ENCODE data around the gene RBM33.
A peak's percentile ranks its signal among the peaks of the same experiment; 100 is the strongest.

RBM33 gene

GRCh38 chr7:155603205-155603857, 41.1 kb upstream of the RBM33 start:
- H3F3A ChIP-seq (ENCODE audit: insufficient read depth, low read length) = no peaks in the 10 kb centered on the region
- H3K27me3 ChIP-seq (ENCODE audit: insufficient read depth, low read length) = peaks cover 15% of the 10 kb centered on the region
- no peak overlapping the region for H3K27ac ChIP-seq (ENCODE audit: low read depth, low read length, poor library complexity, severe bottlenecking)
- no peak overlapping the region for H3K9ac ChIP-seq (ENCODE audit: low read length)
- no peaks in the 10 kb centered on the region for H3K79me2 ChIP-seq (ENCODE audit: insufficient read depth, low read length)
- H4K20me1 ChIP-seq (ENCODE audit: insufficient read depth, low read length) = no peaks in the 10 kb centered on the region
- H3K36me3 ChIP-seq (ENCODE audit: insufficient read depth, low read length) = no peaks in the 10 kb centered on the region
- H3K4me3 ChIP-seq (ENCODE audit: low read depth, low read length, poor library complexity, severe bottlenecking) = no peak overlapping the region
- H2AFZ ChIP-seq (ENCODE audit: low read length) = no peak overlapping the region
- peaks cover 4% of the 10 kb centered on the region for H3K4me1 ChIP-seq (ENCODE audit: insufficient read depth, low read length, severe bottlenecking)
- H3K9me3 ChIP-seq (ENCODE audit: low read length) = no peaks in the 10 kb centered on the region
- TF ChIP-seq CTCF (IDR thresholded peaks at IDR 0.05; ENCODE audit: low read length) (no peak), EZH2 (IDR thresholded peaks at IDR 0.05; ENCODE audit: borderline replicate concordance, low read length) (no peak)
- no peaks in the 10 kb centered on the region for H3K9me2 ChIP-seq (ENCODE audit: low read depth, low read length)
- peak overlapping the region; percentile 25; the same call in 1 of the 2 replicates for H3K4me2 ChIP-seq (ENCODE audit: low read length)

GRCh38 chr7:155603858-155604503, 40.5 kb upstream of the RBM33 start:
- Histone ChIP-seq H3K9me3 (ENCODE audit: low read length) (no peaks in the 10 kb centered on the region), H3K9me2 (ENCODE audit: low read depth, low read length) (no peaks in the 10 kb centered on the region), H3K9ac (ENCODE audit: low read length) (no peak overlapping the region), H3K27me3 (ENCODE audit: insufficient read depth, low read length) (peaks cover 15% of the 10 kb centered on the region), H3K27ac (ENCODE audit: low read depth, low read length, poor library complexity, severe bottlenecking) (no peak overlapping the region), H4K20me1 (ENCODE audit: insufficient read depth, low read length) (no peaks in the 10 kb centered on the region), H3K4me2 (ENCODE audit: low read length) (no peak overlapping the region), H3K4me3 (ENCODE audit: low read depth, low read length, poor library complexity, severe bottlenecking) (no peak overlapping the region), H2AFZ (ENCODE audit: low read length) (no peak overlapping the region), H3K4me1 (ENCODE audit: insufficient read depth, low read length, severe bottlenecking) (peaks cover 4% of the 10 kb centered on the region), H3F3A (ENCODE audit: insufficient read depth, low read length) (no peaks in the 10 kb centered on the region), H3K36me3 (ENCODE audit: insufficient read depth, low read length) (no peaks in the 10 kb centered on the region), H3K79me2 (ENCODE audit: insufficient read depth, low read length) (no peaks in the 10 kb centered on the region)
- TF ChIP-seq EZH2 (IDR thresholded peaks at IDR 0.05; ENCODE audit: borderline replicate concordance, low read length) (no peak), CTCF (IDR thresholded peaks at IDR 0.05; ENCODE audit: low read length) (no peak)

- Histone ChIP-seq H3K9me3 (ENCODE audit: low read length) (no peaks in the 10 kb centered on the region), H2AFZ (ENCODE audit: low read length) (no peak overlapping the region), H3K9ac (ENCODE audit: low read length) (no peak overlapping the region), H3K4me3 (ENCODE audit: low read depth, low read length, poor library complexity, severe bottlenecking) (no peak overlapping the region), H3F3A (ENCODE audit: insufficient read depth, low read length) (no peaks in the 10 kb centered on the region), H3K79me2 (ENCODE audit: insufficient read depth, low read length) (no peaks in the 10 kb centered on the region), H3K27ac (ENCODE audit: low read depth, low read length, poor library complexity, severe bottlenecking) (no peak overlapping the region), H3K4me1 (ENCODE audit: insufficient read depth, low read length, severe bottlenecking) (peaks cover 4% of the 10 kb centered on the region), H3K9me2 (ENCODE audit: low read depth, low read length) (no peaks in the 10 kb centered on the region), H3K4me2 (ENCODE audit: low read length) (no peak overlapping the region), H3K27me3 (ENCODE audit: insufficient read depth, low read length) (peaks cover 15% of the 10 kb centered on the region), H3K36me3 (ENCODE audit: insufficient read depth, low read length) (no peaks in the 10 kb centered on the region), H4K20me1 (ENCODE audit: insufficient read depth, low read length) (no peaks in the 10 kb centered on the region)
- TF ChIP-seq CTCF (IDR thresholded peaks at IDR 0.05; ENCODE audit: low read length) (no peak), EZH2 (IDR thresholded peaks at IDR 0.05; ENCODE audit: borderline replicate concordance, low read length) (no peak)
These were observed 39.9 kb upstream of the RBM33 start for GRCh38 chr7:155604504-155604997.
